D721Med (cell line): ENCODE results near the gene ZNF185.

Experiments
- DNase-seq: peaks from one replicate; pipeline ENCODE4 v3.0.0; 2011; ENCODE audit warnings: low spot score; ENCODE audit not compliant: insufficient read length
- FAIRE-seq: peaks from 2 replicates; lab custom pipeline; 2011; peaks lifted over from hg19 to GRCh38; lab: Jason Lieb, UNC
- CTCF ChIP-seq: IDR thresholded peaks from 2 replicates; pipeline ENCODE4 v1.5.1; 2012; ENCODE audit warnings: mild to moderate bottlenecking, control low read depth; ENCODE audit not compliant: insufficient read depth; ENCODE audit errors: missing control alignments

Gene ZNF185

GRCh38 chrX:152899874-152900719 lies 2.2 kb downstream of the ZNF185 start:
- FAIRE-seq (no peak), DNase-seq (no peak)
- TF ChIP-seq CTCF = no peak

GRCh38 chrX:152900937-152901445 lies 3.1 kb downstream of the ZNF185 start:
- FAIRE-seq (no peak), DNase-seq (no peak)
- TF ChIP-seq CTCF = no peak

- DNase-seq = no peak
- no peak for FAIRE-seq
- TF ChIP-seq CTCF = no peak
Measured at GRCh38 chrX:152901816-152902501, 4.1 kb downstream of the ZNF185 start.

GRCh38 chrX:152902502-152902820 lies 4.6 kb downstream of the ZNF185 start:
- TF ChIP-seq CTCF = no peak
- DNase-seq (no peak), FAIRE-seq (no peak)

GRCh38 chrX:152903589-152903988 lies 5.7 kb downstream of the ZNF185 start:
- FAIRE-seq (no peak), DNase-seq (no peak)
- no peak for TF ChIP-seq CTCF

GRCh38 chrX:152904151-152905080 lies 6.5 kb downstream of the ZNF185 start:
- DNase-seq (peak; percentile 83), FAIRE-seq (no peak)
- TF ChIP-seq CTCF = peak; percentile 60
